Mucosa of gallbladder (tissue), 1 donor: ENCODE measurements around the gene ECSIT. TPM values are rescaled to one million over a fixed set of nuclear protein-coding genes. Genes with fewer than 3 reads are reported as not detected.

ENCODE experiments used
- DNase-seq: peaks from one replicate; pipeline ENCODE4 v3.0.0-alpha.2; 2020; ENCODE audit warnings: low spot score
- total RNA-seq: library from RNA; stranded (reverse); gene quantifications from one replicate; pipeline ENCODE4 v1.2.1, GENCODE V29; 2021
- donor health status: DM: no; HTN: no; CAD: no.

The ECSIT gene
- total RNA-seq, 1 donor from 2014 or later: 52.9 TPM

DNA sequence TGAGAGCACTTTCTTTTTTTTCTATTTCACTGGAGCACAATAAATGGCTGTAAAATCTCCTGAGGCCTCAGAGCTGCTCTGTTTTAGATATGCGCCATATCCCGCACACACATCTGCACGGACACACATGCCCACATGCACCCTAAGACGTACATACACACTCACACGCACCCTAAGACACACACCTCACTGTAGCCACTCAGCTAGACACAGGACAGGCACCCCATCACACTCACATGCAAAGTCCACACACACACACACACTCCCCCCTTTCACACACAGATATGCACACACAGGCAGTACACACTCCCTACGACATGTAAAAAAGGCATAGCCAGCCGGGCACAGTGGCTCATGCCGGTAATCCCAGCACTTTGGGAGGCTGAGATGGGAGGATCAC, 21.3 kb upstream of the ECSIT start:
- DNase-seq: no peak

- DNase-seq: no peak
These were observed 20.5 kb upstream of the ECSIT start for GRCh38 chr19:11549386-11549953.

DNA sequence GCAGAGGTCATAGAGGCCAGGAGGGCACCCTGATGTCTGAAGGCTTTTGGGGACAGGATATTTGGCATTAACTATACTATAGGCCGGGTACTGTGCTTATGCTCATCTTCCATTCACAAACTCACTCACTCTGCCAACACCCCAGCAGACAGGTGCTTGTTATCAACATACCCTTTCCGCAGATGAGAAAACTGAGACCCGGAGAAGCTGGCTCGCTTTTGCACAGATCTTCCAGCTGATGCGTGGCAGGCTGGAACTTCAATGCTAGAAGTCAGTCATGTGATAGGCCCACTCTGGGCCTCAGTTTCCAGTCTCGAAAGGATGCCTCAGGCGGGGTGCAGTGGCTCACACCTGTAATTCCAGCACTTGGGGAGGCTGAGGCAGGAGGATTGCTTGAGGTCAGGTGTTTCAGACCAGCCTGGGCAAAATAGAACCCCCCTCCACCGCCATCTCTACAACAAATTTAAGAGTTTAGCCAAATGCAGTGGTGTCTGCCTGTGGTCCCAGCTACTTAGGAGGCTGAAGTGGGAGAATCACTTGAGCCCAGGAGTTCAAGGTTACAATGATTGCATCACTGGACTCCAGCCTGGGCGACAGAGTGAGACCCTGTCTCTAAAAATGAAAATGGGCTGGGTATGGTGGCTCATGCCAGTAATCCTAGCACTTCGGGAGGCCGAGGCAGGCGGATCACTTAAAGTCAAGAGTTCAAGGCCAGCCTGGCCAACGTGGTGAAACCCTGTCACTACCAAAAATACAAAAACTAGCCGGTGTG, 19.2 kb upstream of the ECSIT start:
- no peak for DNase-seq

GRCh38 chr19:11541238-11541637, 12.3 kb upstream of the ECSIT start:
- no peak for DNase-seq

GRCh38 chr19:11540645-11541044, 11.7 kb upstream of the ECSIT start:
- no peak for DNase-seq

DNA sequence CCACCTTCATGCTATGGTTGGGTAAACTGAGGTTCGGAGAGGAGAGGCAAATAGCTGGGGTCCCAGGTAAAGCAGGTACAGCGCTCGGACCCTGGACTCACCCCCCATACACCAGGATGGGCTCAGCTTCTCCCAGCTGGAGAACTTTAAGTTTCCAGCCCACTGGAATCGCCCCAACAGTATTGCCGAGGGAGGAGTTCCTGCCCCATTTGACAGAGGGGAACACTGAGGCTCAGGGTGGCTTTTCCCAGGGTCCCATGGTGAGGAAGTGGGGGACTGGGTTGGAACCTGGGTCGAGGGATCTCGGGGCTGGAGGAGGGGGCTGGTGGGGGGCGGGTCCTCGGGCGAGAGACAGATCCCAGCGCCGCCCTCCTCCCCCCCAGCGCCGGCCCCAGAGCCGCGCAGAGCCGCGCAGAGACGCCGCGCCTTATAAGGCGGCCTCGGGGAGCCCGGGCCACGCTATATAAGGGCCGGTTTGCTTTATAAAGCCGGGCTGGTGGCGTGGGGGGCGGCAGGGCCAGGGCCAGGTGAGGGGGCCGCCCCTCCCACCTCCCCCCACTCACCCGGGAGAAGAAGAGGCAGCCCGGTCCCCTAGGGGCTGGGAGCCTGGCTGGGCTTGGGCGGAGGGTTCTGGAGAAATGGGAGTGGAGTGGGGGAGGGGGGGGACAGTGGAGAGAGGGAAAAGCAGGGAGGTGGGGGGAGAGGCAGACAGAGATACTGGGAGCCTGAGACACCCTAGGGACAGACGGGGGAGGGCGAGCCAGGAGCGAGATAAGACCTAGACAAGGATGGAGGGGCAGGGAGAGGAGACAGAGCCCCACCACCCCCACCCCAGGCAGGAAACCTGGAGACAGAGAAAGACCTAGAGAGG, 10.8 kb upstream of the ECSIT start:
- DNase-seq: no peak

DNA sequence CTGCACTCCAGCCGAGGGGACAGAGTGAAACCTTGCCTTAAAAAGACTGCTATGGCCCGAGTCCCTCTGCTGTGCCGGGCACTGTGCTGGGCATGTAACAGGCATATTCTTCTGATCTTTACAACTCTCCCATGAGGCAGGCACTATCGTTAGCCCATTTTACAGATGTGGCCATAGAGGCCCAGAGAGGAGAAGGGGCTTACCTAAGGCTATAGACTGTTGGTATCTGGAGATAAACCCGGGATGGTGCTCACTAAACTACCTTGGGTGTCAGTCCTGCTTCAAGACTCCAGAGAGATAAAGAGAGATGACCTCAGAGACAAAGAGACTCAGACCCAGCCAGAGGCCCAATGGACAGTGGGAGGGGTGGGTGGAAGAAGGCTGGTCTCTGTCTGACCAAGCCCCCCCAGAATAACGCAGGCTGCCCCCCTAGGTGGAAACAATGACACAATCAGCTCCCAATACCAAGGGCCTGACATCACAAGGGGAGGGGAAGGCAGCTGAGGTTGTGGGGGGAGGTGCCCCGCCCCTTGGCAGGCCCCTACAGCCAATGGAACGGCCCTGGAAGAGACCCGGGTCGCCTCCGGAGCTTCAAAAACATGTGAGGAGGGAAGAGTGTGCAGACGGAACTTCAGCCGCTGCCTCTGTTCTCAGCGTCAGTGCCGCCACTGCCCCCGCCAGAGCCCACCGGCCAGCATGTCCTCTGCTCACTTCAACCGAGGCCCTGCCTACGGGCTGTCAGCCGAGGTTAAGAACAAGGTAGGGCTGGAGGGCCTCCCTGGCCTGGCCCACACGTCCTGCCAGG, 9.5 kb upstream of the ECSIT start, which contains the start of gene CNN1:
Gene CNN1 (plus strand): TSS at position 620 of the 805 bp plus-strand sequence. CDS start 77 bp downstream, at position 697.
- DNase-seq: peak; percentile 72

DNA sequence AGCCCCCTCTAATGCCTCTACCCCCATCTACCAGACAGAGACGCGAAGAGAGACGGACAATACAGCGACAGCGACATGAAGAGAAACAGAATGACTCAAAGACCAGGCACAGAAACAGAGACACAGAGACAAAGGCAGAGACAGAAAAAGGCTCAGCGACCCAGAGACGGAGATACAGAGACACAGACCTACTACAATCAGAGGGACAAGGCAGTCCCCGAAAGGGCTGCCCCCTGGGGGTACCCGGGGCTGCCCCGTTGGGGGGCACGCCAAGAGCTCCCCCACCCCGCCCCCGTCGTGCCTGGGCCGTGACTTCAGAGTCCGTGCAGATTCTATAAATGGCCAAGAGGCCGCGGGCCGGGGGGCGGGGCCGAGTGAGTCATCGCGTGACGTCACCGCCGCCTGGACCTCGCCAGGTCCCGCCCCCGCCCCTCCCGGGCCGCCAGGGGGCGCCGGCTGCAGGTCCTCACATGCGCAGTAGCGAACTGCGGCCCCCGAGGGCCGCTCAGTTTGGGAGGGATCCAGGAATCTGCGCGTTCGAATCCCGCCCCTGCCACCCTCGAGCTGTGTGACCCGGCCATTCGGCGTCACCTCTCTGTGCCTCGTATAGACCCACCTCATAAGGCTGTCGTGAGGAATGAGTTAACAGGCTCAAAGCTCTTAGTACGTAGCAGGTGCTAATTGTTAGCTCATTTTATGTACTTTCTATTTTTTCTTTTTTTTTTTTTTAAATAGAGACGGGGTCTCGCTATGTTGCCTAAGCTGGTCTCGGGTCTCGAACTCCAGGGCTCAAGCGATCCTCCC, 7.1 kb upstream of the ECSIT start:
- peak; percentile 91 for DNase-seq

DNA sequence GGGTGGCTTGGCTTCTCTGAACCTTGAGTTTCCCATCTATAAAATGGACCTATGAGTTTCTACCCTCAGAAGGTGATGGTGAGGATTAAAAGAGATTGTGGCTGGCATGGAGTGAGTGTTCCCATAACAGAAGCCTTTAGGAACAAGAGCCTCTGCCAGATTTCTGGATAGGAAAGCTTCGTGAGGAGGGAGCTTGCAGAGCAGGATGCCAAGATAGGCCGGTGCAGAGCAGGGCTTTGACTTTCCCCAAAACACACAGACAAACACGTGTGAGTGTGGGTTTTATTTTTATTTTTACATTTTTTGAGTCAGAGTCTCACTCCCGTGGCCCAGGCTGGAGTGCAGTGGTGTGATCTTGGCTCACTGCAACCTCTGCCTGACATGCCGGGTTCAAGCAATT, 6.0 kb upstream of the ECSIT start:
- DNase-seq: no peak

DNA sequence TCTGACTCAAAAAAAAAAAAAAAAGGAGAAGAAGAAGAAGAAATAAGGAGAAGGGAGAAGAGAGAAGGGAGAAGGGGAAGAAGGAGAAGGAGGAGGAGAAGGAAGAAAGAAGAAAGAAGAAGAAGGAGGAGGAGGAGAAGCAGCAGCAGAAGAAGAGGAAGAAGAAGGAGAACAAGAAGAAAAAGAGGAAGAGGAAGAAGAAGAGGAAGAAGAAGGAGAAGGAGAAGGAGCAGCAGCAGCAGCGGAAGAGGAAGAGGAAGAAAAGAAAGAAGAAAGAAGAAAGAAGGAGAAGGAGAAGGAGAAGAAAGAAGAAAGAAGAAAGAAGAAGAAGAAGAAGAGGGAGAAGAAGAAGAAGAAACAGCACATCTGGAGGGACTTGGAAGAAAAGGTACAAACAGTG, 5.6 kb upstream of the ECSIT start:
- no peak for DNase-seq

DNA sequence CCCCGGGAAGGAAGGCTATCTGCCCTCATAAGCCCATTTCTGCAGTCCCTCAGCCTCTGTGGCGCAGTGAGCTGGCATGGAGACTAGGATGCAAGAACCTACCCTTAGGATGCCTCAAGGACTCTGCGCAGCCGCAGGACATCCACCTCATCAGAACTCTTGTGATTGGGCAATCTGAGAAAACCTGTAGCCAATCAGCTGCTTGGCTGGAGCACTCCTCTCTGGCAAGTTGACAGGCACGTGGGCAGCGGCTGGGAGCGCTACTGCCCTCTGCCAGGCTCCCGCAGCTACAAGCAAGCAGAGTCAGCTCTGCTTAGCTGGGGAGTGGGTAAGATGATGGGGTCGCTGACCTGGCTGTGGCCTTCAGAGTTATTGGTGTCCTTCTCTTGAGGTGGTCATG, 1.5 kb upstream of the ECSIT start:
- peak; percentile 83 for DNase-seq

- DNase-seq: no peak
These were observed 9.8 kb downstream of the ECSIT start for GRCh38 chr19:11519138-11519537.

DNA sequence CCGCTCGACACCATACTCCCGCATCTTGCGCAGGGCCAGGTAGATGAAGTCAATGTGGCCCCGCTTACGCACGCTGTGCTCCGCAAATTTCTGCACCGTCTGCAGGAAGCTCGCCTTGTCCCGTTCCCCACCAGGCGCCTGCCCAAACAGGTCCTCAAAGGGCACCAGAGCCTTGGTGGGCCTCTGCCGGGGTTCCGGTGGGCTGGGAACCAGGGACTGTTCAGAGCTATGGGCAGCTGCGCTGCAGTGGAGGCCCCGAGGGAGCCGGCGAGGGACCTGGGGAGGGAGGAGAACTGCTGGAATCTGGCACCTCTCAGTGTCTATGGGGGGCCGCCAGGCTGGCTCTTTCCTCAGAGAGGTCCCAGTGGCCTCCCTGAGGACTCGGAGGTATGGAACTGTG, 15.0 kb downstream of the ECSIT start:
- no peak for DNase-seq

DNA sequence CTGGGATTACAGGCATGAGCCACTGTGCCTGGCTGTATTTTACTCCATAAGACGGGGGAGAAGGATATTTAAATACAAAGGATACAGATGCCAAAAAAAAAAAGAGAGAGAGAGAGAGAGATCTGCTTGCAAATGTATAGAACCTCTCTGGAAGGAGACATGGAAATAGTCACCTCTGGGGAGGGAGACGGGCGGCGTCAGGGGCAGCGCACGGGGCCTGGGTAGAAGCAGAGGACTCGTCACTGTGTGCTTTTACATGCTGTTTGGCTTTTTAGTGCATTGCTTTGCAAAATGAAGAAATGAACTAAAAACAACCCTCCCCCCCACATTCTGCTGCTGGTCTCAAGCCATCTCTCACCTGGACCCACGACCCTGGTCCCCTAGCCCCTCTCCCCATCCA, 18.5 kb downstream of the ECSIT start:
- DNase-seq: no peak

DNA sequence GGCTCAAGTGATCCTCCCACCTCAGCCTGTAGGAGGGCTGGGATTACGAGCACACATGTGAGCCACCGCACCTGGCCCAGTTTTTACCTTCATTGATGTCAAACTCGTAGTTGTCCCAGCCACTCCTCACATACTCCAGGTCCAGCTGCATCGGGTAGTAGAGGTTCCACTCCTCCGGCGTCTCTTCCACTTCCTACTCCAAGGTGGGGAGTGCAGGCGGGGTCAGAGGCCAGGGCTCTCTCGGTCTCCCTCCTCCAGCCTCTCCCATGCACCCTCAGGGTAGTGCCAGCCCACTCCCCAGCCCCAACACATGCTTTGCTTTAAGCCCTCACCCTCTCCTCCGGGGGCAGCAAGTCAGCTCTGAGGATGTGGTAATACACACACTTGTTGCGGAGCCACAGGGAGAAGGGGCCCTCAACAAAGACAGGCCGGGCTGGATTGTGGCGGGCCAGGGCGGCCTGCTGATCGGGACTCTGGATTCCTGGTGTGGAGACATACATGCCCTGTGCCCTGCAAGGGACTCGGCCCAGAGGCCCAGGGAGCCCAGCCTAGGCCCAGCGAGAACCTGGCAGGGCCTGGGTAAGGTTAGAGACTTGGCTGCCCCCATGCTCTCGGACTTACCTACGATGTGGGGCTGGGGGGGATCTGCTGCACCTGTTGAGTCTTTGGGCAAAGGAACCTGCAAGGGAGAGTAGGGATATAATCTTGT, 21.4 kb downstream of the ECSIT start:
- DNase-seq: no peak

GRCh38 chr19:11506967-11507366, 22.0 kb downstream of the ECSIT start:
- DNase-seq: no peak

DNA sequence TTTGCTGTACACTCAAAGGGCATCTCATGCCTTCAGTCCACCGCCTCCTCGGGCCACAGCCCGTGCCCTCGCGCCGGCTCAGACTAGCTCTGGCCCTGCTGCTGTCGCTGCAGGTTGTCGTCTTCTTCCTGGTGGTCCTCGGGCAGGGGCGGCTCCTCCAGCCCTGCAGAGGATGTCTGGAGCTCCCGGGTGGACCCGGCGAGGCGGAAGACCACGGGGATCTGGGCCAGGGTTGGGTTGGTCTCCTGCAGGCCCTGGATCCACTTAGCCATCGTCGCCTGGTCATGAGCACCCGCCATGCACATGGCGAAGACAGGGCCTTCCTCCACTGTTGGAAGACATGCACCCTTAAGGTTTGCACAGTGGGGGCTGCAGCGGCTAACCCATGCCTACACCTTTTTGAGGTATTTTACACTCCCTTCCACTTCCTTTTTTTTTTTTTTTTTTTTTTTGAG, 22.8 kb downstream of the ECSIT start:
- DNase-seq: no peak

DNA sequence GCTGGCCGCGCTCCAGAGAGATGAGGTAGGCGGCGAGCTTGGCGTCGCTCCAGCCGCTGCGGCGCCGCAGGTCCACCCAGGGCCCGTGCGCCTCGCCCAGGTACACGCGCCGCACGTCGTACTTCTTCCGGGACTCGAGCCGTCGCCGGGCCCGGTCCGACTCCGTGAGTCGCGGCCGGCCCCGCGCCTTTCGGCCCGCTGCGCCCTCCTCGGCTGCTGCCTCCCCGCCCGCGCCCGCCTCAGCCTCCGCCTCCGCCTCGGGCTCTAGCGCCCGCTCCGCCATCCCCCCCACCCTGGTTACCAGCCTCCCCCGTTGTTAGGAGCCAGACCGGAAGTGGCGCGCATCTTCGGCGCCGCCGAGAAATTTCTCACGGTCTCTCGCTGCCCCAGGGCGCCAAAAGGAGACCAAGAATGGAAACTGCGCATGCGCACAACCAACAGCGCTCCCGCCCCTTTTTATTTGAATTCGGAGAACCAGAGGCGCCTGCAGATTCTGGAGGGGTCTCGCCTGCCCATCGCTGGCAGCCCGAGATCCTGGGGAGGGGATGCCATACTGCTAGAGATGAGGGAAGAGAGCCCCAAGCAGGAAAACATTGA, 23.3 kb downstream of the ECSIT start, which contains the start of gene ZNF653:
Gene ZNF653 (minus strand): TSS at position 336 of the 597 bp plus-strand sequence. CDS start 53 bp downstream, at position 283.
- peak; percentile 95 for DNase-seq

DNA sequence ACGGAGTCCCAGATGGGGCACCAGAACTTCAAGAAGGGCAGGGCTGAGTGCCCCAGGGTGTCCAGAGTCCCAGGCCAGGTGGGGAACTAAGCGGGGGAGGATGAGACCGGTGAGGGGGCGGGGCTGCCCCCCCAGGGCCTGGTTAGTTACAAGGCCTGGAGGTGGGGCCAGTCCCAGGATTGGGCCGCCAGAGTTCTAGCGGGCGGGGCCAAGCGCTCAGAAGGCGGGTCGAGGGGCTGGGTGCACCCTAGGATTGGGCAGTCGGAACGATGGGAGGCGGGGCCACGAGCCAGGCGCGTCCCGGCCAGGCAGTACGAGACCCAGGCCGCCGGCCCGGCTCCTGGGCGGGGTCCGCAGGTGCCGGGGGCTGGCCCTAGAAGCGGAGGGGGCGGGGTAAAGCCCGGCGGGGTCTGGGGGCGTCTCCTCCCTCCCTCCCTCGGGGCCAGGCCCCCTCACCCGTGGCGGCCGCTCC, 23.9 kb downstream of the ECSIT start:
- DNase-seq: peak; percentile 96
